K562 (cell line): ENCODE measurements around the gene NUP62. TPM values are rescaled to one million over a fixed set of nuclear protein-coding genes. Genes with fewer than 3 reads are reported as not detected.

ENCODE experiments used
- ATF3 ChIP-seq, 2 experiments: fragments of 450-650 bp in 1 of 2; sonication (generic) in 1 of 2; formaldehyde crosslinking in 1 of 2; IDR thresholded peaks in 1 of 2; conservative IDR thresholded peaks in 1 of 2; 2 replicates each; pipeline versions ENCODE4 v1.6.1 to v1.8.1; 2016 to 2023; ENCODE audit warnings: mild to moderate bottlenecking in 2 of 2, moderate library complexity in 2 of 2, inconsistent platforms in 1 of 2, missing genetic modification reagents in 1 of 2
- CREB5 ChIP-seq: fragments of 250-450 bp; sonication (Bioruptor Pico); IDR thresholded peaks from 2 replicates; pipeline ENCODE4 v1.5.0; 2020; ENCODE audit warnings: mild to moderate bottlenecking
- EWSR1 ChIP-seq: fragments of 450-650 bp; IDR thresholded peaks from 2 replicates; pipeline ENCODE4 v1.6.1; 2018; ENCODE audit warnings: borderline replicate concordance, mild to moderate bottlenecking, low read depth, moderate library complexity; ENCODE audit not compliant: partially characterized antibody
- HNRNPK ChIP-seq: fragments of 200-400 bp; formaldehyde crosslinking; IDR thresholded peaks from one replicate; pipeline ENCODE4 v1.6.1; 2018; ENCODE audit warnings: mild to moderate bottlenecking, low read depth, low read length; ENCODE audit not compliant: poor library complexity, severe bottlenecking
- JUND ChIP-seq, 2 experiments: IDR thresholded peaks; 2 replicates in 1 of 2; 3 replicates in 1 of 2; pipeline ENCODE4 v1.6.1; 2011; ENCODE audit warnings: borderline replicate concordance in 2 of 2, low read depth in 2 of 2, low read length in 2 of 2, improper control_type of control experiment in 1 of 2, missing biosample characterization in 1 of 2, missing genetic modification characterization in 1 of 2, missing genetic modification reagents in 1 of 2
- MITF ChIP-seq: IDR thresholded peaks from 2 replicates; pipeline ENCODE4 v1.6.1; 2014; ENCODE audit warnings: antibody characterized with exemption
- MLX ChIP-seq, 2 experiments: fragments of 450-650 bp in 1 of 2; sonication (generic) in 1 of 2; formaldehyde crosslinking; conservative IDR thresholded peaks; 2 replicates each; pipeline versions ENCODE4 v1.4.0 to v1.8.1; 2020 to 2022; ENCODE audit warnings: mild to moderate bottlenecking in 1 of 2, missing genetic modification reagents in 1 of 2
- NCOA2 ChIP-seq, 2 experiments: fragments of 450-650 bp; IDR thresholded peaks; 2 replicates each; pipeline ENCODE4 v1.6.1; 2018; ENCODE audit warnings: mild to moderate bottlenecking in 2 of 2, moderate library complexity in 1 of 2; ENCODE audit not compliant: partially characterized antibody in 2 of 2
- NCOA6 ChIP-seq: fragments of 450-650 bp; IDR thresholded peaks from 2 replicates; pipeline ENCODE4 v1.6.1; 2017; ENCODE audit warnings: mild to moderate bottlenecking
- NFATC3 ChIP-seq: fragments of 450-650 bp; IDR thresholded peaks from 2 replicates; pipeline ENCODE4 v1.6.1; 2017; ENCODE audit warnings: mild to moderate bottlenecking
- PRPF4 ChIP-seq: fragments of 200-400 bp; formaldehyde crosslinking; IDR thresholded peaks from one replicate; pipeline ENCODE4 v1.6.1; 2017; ENCODE audit warnings: low read length, low read depth, mild to moderate bottlenecking; ENCODE audit not compliant: insufficient read depth, poor library complexity, severe bottlenecking
- SAFB2 ChIP-seq: fragments of 200-400 bp; formaldehyde crosslinking; IDR thresholded peaks from 2 replicates; pipeline ENCODE4 v1.6.1; 2018; ENCODE audit warnings: borderline replicate concordance, low read length, low read depth, moderate library complexity; ENCODE audit not compliant: severe bottlenecking
- TAF7 ChIP-seq: fragments of 450-650 bp; IDR thresholded peaks from 2 replicates; pipeline ENCODE4 v1.6.1; 2016; ENCODE audit warnings: missing genetic modification characterization, missing compliant biosample characterization
- TCF15 ChIP-seq: fragments of 250-450 bp; sonication (Bioruptor Pico); IDR thresholded peaks from 2 replicates; pipeline ENCODE4 v1.8.0; 2022; ENCODE audit warnings: moderate library complexity, mild to moderate bottlenecking, inconsistent platforms
- VEZF1 ChIP-seq: fragments of 200-800 bp; sonication (Bioruptor generic); IDR thresholded peaks from 2 replicates; pipeline ENCODE4 v1.6.1; 2017; ENCODE audit warnings: missing genetic modification characterization, missing compliant biosample characterization
- ZNF140 ChIP-seq: fragments of 250-450 bp; sonication (Bioruptor Pico); IDR thresholded peaks from 2 replicates; pipeline ENCODE4 v1.8.0; 2021; ENCODE audit warnings: moderate library complexity, mild to moderate bottlenecking, inconsistent platforms
- ZNF175 ChIP-seq: fragments of 200-800 bp; sonication (Bioruptor generic); IDR thresholded peaks from 2 replicates; pipeline ENCODE4 v1.6.1; 2016; ENCODE audit warnings: low read depth, mild to moderate bottlenecking, missing genetic modification characterization, missing compliant biosample characterization
- ZNF253 ChIP-seq: fragments of 250-450 bp; sonication (Bioruptor Pico); conservative IDR thresholded peaks from 2 replicates; pipeline ENCODE4 v1.6.1; 2021; ENCODE audit warnings: mild to moderate bottlenecking
- polyA plus RNA-seq, 8 experiments: library from polyadenylated mRNA; depleted of rRNA in 4 of 8; stranded (reverse) in 5 of 8; unstranded in 3 of 8; fragments of >200 nt; fragmentation: Nextera tagmentation in 2 of 8; fragmentation: Illumina TruSeq in 1 of 8; extraction: Ambion mirVana in 2 of 8; extraction: Trizol in 1 of 8; gene quantifications; 2 replicates each; pipeline versions ENCODE4 v1.2.1 to v1.2.3, GENCODE V29; 2011 to 2014; ENCODE audit warnings: inconsistent platforms in 1 of 8, missing spikeins in 1 of 8
- total RNA-seq, 7 experiments: library from RNA; depleted of rRNA in 6 of 7; stranded (reverse); fragments of >200 nt in 6 of 7; fragmentation: Illumina TruSeq in 2 of 7; extraction: Trizol in 2 of 7; gene quantifications; 2 replicates each; pipeline versions ENCODE4 v1.2.1 to v1.2.3, GENCODE V29; 2011 to 2021; ENCODE audit warnings: low replicate concordance in 1 of 7

NUP62 gene
- total and polyA plus RNA-seq, 9 of the 15 experiments (the other 6 are each of a cell fraction or from before 2014, with no cell fraction given) = 16.9 to 109 (median 66.0) TPM

GRCh38 chr19:49924004-49924880 is 5.1 kb downstream of the NUP62 start (continued):
- TF ChIP-seq JUND (IDR thresholded peaks at IDR 0.05; ENCODE audit: borderline replicate concordance, low read depth, low read length) (peak; percentile 84), JUND (tag; IDR thresholded peaks at IDR 0.05; ENCODE audit: borderline replicate concordance, low read depth, low read length) (peak; percentile 19; the same call in 1 of the 3 replicates), NFATC3 (no peak), ZNF175 (CRISPR knock-in tag) (peak; percentile 85), TCF15 (CRISPR knock-in tag) (0 out of 2 replicates have a peak, but pooled peaks have one; percentile 65), PRPF4 (no peak), ZNF140 (CRISPR knock-in tag) (no peak), ZNF253 (CRISPR knock-in tag) (no peak), NCOA2 (IDR thresholded peaks at IDR 0.05; ENCODE audit: partially characterized antibody in 2 of 2) (no peak), CREB5 (CRISPR knock-in tag) (no peak), HNRNPK (no peak), NCOA6 (no peak), EWSR1 (no peak), MLX (CRISPR knock-in tag; conservative IDR thresholded peaks at IDR 0.05) (no peak), MITF (no peak), ATF3 (IDR thresholded peaks at IDR 0.05) (peak; percentile 93), ATF3 (CRISPR knock-in tag; conservative IDR thresholded peaks at IDR 0.05) (no peak), TAF7 (peak; percentile 79), VEZF1 (peak; percentile 85), SAFB2 (no peak)
